Amygdala (tissue), 56 donors: ENCODE data around the gene RNF220.
"Not testable (repeated sequence)": the region's sequence is repeated elsewhere in the genome, so short reads cannot be mapped to it uniquely, and the experiment has no call there.

Experiments
- DNase-seq, 56 donors: peaks; one replicate each; lab custom pipeline; 2025; lab: John Stamatoyannopoulos, UW

RNF220 gene

GRCh38 chr1:44666719-44667118 lies 261.7 kb downstream of the RNF220 start:
- not testable (repeated sequence) for DNase-seq

- DNase-seq: peak in 4 of 56 donors; percentile 24 to 34 (median 28)
Observed at GRCh38 chr1:44670751-44671640, 265.9 kb downstream of the RNF220 start.

GRCh38 chr1:44672254-44672955 lies 267.4 kb downstream of the RNF220 start:
- peak in 14 of 56 donors; percentile 11 to 44 (median 22) for DNase-seq

GRCh38 chr1:44672961-44673674 lies 268.1 kb downstream of the RNF220 start:
- DNase-seq: peak in 1 of 56 donors; percentile 57

- DNase-seq: peak in 1 of 56 donors; percentile 57
Observed at GRCh38 chr1:44673675-44674112, 268.6 kb downstream of the RNF220 start.

GRCh38 chr1:44674113-44675000 lies 269.3 kb downstream of the RNF220 start, which contains the start of the genes ARMH1 and TMEM53:
Gene ARMH1 (plus strand): TSS chr1:44674714. CDS start chr1:44689698, 14,984 bp downstream.
Gene TMEM53 (minus strand): TSS chr1:44674481. CDS start chr1:44674391, 90 bp downstream.
- DNase-seq: peak; percentile 47 to 99 (median 98)

- no peak for DNase-seq
Observed at GRCh38 chr1:44675186-44675585, 270.1 kb downstream of the RNF220 start.

GRCh38 chr1:44676484-44677200 lies 271.6 kb downstream of the RNF220 start:
- DNase-seq: no peak

- DNase-seq: no peak
Observed at GRCh38 chr1:44677201-44677766, 272.2 kb downstream of the RNF220 start.

- DNase-seq: no peak
Observed at GRCh38 chr1:44678120-44678519, 273.1 kb downstream of the RNF220 start.

- no peak for DNase-seq
Observed at GRCh38 chr1:44678626-44679025, 273.6 kb downstream of the RNF220 start.

- no peak for DNase-seq
Observed at GRCh38 chr1:44679468-44679867, 274.4 kb downstream of the RNF220 start.

- no peak for DNase-seq
Observed at GRCh38 chr1:44681905-44682882, 277.1 kb downstream of the RNF220 start.

GRCh38 chr1:44682883-44683265 lies 277.8 kb downstream of the RNF220 start:
- no peak for DNase-seq

GRCh38 chr1:44684525-44684924 lies 279.5 kb downstream of the RNF220 start:
- DNase-seq: no peak

- DNase-seq: no peak
Observed at GRCh38 chr1:44685218-44685617, 280.2 kb downstream of the RNF220 start.

GRCh38 chr1:44685881-44686280 lies 280.8 kb downstream of the RNF220 start:
- no peak for DNase-seq
